Fibroblast of the aortic adventitia (primary cell): Measurements from ENCODE around the gene KCTD7. TPM values are rescaled to one million over a fixed set of nuclear protein-coding genes. Genes with fewer than 3 reads are reported as not detected.

ENCODE experiments used
- DNase-seq: peaks from one replicate; pipeline ENCODE4 v3.0.0-alpha.2; 2010; ENCODE audit warnings: low read depth
- H3K4me3 ChIP-seq: 2 replicates; pipeline ENCODE4 v1.5.1; 2011; ENCODE audit warnings: low read depth, mild to moderate bottlenecking, control low read depth, low read length, moderate library complexity
- total RNA-seq: library from RNA; depleted of rRNA; stranded (reverse); fragments of >200 nt; gene quantifications from 2 replicates; pipeline ENCODE4 v1.2.3, GENCODE V29; 2012; ENCODE audit warnings: low replicate concordance
- TF ChIP-seq, protein P1 (sequence below): IDR thresholded peaks from 2 replicates; pipeline ENCODE4 v1.5.1; 2011; ENCODE audit warnings: mild to moderate bottlenecking, low read length, control low read depth, inconsistent platforms; ENCODE audit not compliant: insufficient read depth

KCTD7 gene
- total RNA-seq, 1 donor: 9.4 TPM

DNA sequence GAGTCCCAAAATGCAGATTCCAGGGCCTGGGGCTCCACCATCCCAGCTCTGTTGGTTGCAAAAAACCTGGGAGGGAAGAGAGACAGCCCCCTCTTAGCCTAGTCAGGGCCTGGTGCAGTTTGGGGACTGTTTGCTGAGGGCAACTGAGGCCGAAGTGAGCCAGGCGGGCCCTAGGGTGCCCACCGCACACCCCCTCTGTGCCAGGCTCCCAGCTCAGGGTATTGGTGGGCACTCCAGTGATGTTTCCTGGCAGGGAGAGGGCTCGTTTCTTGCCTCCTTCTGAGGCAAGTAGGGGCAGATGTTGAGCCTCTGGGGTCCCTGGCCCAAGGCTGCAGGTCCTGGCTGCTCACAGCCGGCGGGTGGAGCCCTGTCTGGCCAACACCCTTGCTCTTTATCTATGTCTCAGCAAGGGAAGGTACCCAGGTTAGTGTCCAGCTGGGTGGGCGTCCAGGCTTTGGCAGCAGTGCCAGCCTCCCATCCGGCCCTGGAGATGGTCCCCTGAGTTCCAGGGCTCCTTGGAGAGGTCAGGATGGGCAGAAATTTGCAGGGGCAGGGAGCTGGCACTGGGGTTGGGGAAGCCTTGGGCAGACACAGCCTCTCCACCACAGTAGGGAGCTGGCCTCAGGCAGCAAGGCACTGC lies 37.8 kb downstream of the KCTD7 start:
- TF ChIP-seq, protein P1, sequence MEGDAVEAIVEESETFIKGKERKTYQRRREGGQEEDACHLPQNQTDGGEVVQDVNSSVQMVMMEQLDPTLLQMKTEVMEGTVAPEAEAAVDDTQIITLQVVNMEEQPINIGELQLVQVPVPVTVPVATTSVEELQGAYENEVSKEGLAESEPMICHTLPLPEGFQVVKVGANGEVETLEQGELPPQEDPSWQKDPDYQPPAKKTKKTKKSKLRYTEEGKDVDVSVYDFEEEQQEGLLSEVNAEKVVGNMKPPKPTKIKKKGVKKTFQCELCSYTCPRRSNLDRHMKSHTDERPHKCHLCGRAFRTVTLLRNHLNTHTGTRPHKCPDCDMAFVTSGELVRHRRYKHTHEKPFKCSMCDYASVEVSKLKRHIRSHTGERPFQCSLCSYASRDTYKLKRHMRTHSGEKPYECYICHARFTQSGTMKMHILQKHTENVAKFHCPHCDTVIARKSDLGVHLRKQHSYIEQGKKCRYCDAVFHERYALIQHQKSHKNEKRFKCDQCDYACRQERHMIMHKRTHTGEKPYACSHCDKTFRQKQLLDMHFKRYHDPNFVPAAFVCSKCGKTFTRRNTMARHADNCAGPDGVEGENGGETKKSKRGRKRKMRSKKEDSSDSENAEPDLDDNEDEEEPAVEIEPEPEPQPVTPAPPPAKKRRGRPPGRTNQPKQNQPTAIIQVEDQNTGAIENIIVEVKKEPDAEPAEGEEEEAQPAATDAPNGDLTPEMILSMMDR: no peak

DNA sequence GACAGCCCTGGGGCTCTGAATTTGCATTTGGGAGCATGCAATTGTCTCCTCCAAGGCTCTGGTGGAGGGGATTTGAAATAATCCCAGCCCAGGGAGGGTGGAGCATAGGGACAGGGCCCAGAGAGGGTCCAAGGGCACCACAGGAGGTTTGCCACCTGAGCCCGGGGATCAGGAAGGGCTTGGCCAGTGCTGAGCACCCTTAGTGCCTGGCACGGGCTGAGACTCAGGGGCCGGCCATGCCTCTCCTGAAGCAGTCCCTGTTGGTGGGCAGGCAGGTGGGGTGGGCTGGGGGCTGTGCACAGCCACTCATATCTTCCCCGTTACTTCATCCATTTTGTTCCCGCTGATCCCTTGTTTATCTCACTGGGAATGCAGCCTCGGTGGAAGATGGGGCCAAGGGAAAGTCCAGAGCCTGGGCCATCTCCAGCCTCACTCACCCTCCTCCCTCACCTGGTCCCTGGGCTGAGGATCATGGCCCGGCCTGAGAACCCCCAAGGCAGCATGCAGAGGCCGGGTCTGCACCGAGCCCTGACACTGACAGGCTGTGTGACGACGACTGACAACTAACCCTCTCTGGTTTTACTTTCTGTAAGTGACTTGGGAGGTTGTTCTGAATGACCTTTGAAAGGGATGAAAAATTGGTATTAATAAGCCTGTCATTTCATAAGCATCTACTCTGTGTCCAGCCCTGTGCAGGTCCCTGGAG lies 38.5 kb downstream of the KCTD7 start:
- no peak for DNase-seq
- TF ChIP-seq, protein P1: no peak
- no peak overlapping the region for H3K4me3 ChIP-seq

More for the DNA sequence above, 37.8 kb downstream of the KCTD7 start:
- no peak overlapping the region for H3K4me3 ChIP-seq
- no peak for DNase-seq

DNA sequence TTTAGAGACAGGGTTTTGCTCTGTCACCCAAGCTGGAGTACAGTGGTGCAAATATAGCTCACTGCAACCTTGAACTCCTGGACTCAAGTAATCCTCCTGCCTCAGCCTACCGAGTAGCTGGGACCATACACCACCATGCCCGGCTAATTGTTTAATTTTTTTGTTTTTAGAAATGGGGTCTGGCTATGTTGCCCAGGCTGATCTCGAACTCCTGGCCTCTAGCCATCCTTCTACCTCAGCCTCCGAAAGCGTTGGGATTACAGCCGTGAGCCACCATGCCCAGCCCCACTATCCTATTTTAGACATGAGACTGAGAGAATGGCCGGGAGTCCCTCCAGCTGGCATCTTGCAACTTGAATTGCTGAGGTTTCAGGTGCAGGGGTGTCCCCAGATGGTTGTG lies 39.4 kb downstream of the KCTD7 start:
- no peak for DNase-seq
- TF ChIP-seq, protein P1: no peak
- H3K4me3 ChIP-seq: no peak overlapping the region

DNA sequence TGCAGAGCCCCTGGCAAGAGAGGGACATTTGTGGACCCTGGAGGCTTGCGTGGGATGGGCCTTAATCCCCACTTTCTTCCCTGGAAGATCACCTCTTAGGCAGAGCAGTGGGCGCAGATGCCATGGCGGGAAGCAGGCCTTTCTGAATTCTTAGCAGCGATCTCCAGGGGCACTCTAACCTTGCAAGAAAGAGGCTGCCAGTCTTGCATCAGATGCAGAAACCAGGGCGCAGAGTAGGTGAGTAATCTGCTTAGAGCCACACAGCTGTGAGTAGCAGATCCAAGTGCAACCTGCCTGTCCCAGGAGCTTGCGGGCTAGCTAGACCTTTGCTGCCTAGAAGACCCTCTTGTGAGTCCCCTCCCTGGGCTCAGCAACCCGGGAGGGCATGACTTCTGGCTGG lies 40.0 kb downstream of the KCTD7 start:
- TF ChIP-seq, protein P1: no peak
- no peak overlapping the region for H3K4me3 ChIP-seq
- no peak for DNase-seq

DNA sequence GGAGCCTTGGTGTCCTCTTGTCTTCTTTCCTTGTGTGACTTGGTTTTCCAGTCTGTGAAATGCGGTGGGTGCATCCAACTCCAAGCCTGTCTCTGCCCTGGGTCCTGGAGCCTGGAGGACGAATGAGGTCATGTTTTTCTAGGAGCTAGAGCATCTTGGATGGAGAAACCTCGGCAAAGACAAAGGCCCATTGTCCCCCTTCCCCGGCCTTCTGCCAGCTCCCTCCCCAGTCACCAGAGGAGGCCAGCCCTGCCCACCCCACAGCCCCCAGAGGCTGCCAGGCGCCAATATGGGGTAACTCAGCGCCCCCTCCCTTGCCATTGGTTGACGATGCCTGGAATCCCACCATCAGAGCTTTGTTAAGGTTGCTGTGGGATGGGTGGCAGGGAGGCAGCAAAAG lies 40.4 kb downstream of the KCTD7 start:
- H3K4me3 ChIP-seq: no peak overlapping the region
- TF ChIP-seq, protein P1: no peak
- DNase-seq: no peak

DNA sequence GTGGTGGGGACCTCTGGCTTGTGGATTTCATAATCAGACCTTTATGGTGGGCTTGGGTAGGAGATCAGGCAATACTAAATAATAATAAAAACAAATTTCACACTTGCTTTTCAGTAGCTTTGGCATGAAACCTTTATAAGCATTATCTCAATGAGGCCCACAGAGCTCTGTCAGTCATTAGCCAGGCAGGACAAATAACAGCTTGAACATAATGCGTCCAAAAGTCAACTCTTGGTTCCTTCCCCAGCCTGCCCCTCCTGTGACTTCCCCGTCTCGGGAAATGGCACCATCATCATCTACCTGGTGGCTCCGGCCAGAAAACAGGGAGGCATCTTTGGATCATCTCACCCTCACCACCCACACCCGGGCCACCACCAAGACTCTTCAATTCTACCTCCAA lies 40.8 kb downstream of the KCTD7 start:
- DNase-seq: no peak
- H3K4me3 ChIP-seq: no peak overlapping the region
- TF ChIP-seq, protein P1: no peak
